Measurements from ENCODE around the gene SLC19A3. TPM values are rescaled to one million over a fixed set of nuclear protein-coding genes. Genes with fewer than 3 reads are reported as not detected.

The SLC19A3 gene
- total and polyA plus RNA-seq, 2 donors (not counting 3 experiments of a cell fraction or from before 2014, with no cell fraction given) = 0.01 TPM; not detected in 1

DNA sequence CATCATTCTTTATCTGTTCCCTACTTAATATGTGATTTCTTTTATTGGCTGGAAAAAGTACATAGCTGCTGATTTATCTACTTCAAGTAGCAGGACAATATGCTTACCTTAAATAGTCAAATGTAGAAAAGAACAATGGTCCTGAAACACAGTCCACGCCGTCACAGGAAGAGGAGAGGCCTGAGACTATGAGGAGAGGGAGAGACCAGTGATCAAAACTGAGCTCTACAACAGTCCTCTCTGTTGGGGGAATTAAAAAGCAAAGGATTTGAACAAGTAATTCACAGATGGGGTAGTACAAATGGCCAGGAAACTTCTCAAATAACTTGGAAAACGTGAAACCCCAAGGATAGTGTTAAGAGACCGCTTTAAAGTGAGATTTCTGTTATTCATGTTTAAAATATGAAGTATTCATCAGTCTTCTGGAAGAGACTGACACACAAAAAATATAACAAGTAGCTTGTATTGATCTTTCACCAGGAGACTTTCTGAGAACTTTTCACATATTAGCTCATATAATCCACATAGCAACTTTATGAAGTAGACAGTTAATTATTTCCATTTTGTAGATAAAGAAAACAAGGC, 48.1 kb upstream of the SLC19A3 start:
- DNase-seq (ENCODE audit: low read depth, low spot score) = no peak
- POLR2A ChIA-PET = interaction anchor here (0.6 to 1.4 kb wide), 3 partner anchors 191 to 359 kb away, joined by 3 to 5 read pairs (median 4); no protein-coding TSS in a partner anchor

More for the DNA sequence above, 48.1 kb upstream of the SLC19A3 start:
- Histone ChIP-seq H3K27me3 (ENCODE audit: control insufficient read depth in 2 of 2, insufficient read depth in 2 of 2, low read length in 2 of 2) (no peaks in the 10 kb centered on the region), H3K36me3 (ENCODE audit: control insufficient read depth in 2 of 2, extremely low read depth in 1 of 2, insufficient read depth in 2 of 2, low read length in 2 of 2) (no peaks in the 10 kb centered on the region), H2AFZ (ENCODE audit: low read depth, low read length) (peak overlapping the region; percentile 71), H3K27ac (ENCODE audit: insufficient read depth, low read depth, low read length) (peak overlapping the region; percentile 29), H3K9me3 (replicated peaks; ENCODE audit: control insufficient read depth, insufficient read depth, low read length) (no peaks in the 10 kb centered on the region), H3K4me2 (ENCODE audit: insufficient read depth, low read length) (no peak overlapping the region), H4K20me1 (replicated peaks; ENCODE audit: control insufficient read depth, extremely low read depth, insufficient read depth, low read length) (no peaks in the 10 kb centered on the region), H3K4me3 (replicated peaks in 1 of 3; ENCODE audit: insufficient read depth in 1 of 3, low read depth in 1 of 3, low read length in 3 of 3) (no peak overlapping the region), H3K79me2 (ENCODE audit: control insufficient read depth, insufficient read depth, low read length) (no peaks in the 10 kb centered on the region), H3K4me1 (ENCODE audit: control insufficient read depth, extremely low read depth, insufficient read depth, low read length) (peaks cover 7% of the 10 kb centered on the region), H3K9ac (replicated peaks; ENCODE audit: extremely low read depth, insufficient read depth, low read length) (no peak overlapping the region), H3K9me1 (replicated peaks; ENCODE audit: control insufficient read depth, extremely low read depth, insufficient read depth, low read length) (no peaks in the 10 kb centered on the region)
- no peak for TF ChIP-seq FOS (IDR thresholded peaks at IDR 0.05; ENCODE audit: borderline replicate concordance, insufficient read depth, low read length)
- TF ChIP-seq GATA2 (IDR thresholded peaks at IDR 0.05; ENCODE audit: insufficient read depth, insufficient read length, low read depth, low read length) = no peak
- TF ChIP-seq POLR2A (IDR thresholded peaks at IDR 0.05; ENCODE audit: low read depth, low read length) = no peak
- TF ChIP-seq CTCF (IDR thresholded peaks at IDR 0.05; ENCODE audit: extremely low read depth in 1 of 2, insufficient read depth in 1 of 2, low read depth in 1 of 2, low read length in 2 of 2) = no peak
- no peak for TF ChIP-seq EZH2 (IDR thresholded peaks at IDR 0.05; ENCODE audit: borderline replicate concordance, low read depth, low read length, severe bottlenecking)
- no peak for TF ChIP-seq MAX (IDR thresholded peaks at IDR 0.05; ENCODE audit: insufficient read depth, insufficient read length)
- no peak for TF ChIP-seq JUN (IDR thresholded peaks at IDR 0.05; ENCODE audit: borderline replicate concordance, insufficient read depth, insufficient read length, low read depth)
- no peak for TF ChIP-seq MYC (IDR thresholded peaks at IDR 0.05; ENCODE audit: low read depth, low read length)
- TF ChIP-seq POLR2AphosphoS5 (IDR thresholded peaks at IDR 0.05; ENCODE audit: insufficient read depth, low read depth, low read length) = no peak
- FAIRE-seq = peak; percentile 21
- BruUV-seq (replicated peaks) = no TSS peak
- intact Hi-C loops (cut with micrococcal nuclease) (loop anchor here (1.0 to 5.0 kb wide), 10 partner anchors 25 to 636 kb away; partner anchors contain the start of genes AGFG1 and MFF), dilution Hi-C loops (cut with MboI; ENCODE audit: extremely low pct_ligation_motif_present, low sequenced_read_pairs) (no loop called here)
- CTCF ChIA-PET = interaction anchor here (0.7 to 5.0 kb wide), 59 partner anchors 8 to 1666 kb away, joined by 3 to 139 read pairs (median 4); partner anchors contain the start of genes DAW1, SCYGR5 and SLC19A3

Data from endothelial cell of umbilical vein (primary cell).